ENCODE measurements around the gene PLA1A. TPM values are rescaled to one million over a fixed set of nuclear protein-coding genes. Genes with fewer than 3 reads are reported as not detected.

PLA1A gene
- total and polyA plus RNA-seq, 2 of the 4 experiments (the other 2 are of a cell fraction) = not detected

GRCh38 chr3:119626196-119626595, 28.5 kb downstream of the PLA1A start:
- CTCF ChIA-PET = interaction anchor here (0.9 kb wide), 1 partner anchor 94 kb away, joined by 5 read pairs; no protein-coding TSS in a partner anchor
- TF ChIP-seq RAD21 (IDR thresholded peaks at IDR 0.05; ENCODE audit: low read length) = no peak
- no peak for TF ChIP-seq BHLHE40 (IDR thresholded peaks at IDR 0.05; ENCODE audit: low read depth, low read length)
- TF ChIP-seq CHD1 (IDR thresholded peaks at IDR 0.05; ENCODE audit: low read depth, low read length) = no peak
- TF ChIP-seq CTCF (conservative IDR thresholded peaks at IDR 0.05; ENCODE audit: low read depth, low read length) = no peak
- TF ChIP-seq ELK1 (IDR thresholded peaks at IDR 0.05; ENCODE audit: borderline replicate concordance, low read depth, low read length) = no peak
- no peak for TF ChIP-seq POLR2A (IDR thresholded peaks at IDR 0.05; ENCODE audit: low read depth, low read length)
- TF ChIP-seq USF2 (IDR thresholded peaks at IDR 0.05; ENCODE audit: low read depth, low read length) = no peak
- TF ChIP-seq MAFK (IDR thresholded peaks at IDR 0.05; ENCODE audit: low read depth, low read length) = no peak
- TF ChIP-seq NFE2L2 (IDR thresholded peaks at IDR 0.05; ENCODE audit: low read depth, low read length) = no peak
- no peak for TF ChIP-seq SMC3 (IDR thresholded peaks at IDR 0.05; ENCODE audit: low read depth, low read length)
- TF ChIP-seq FOS (IDR thresholded peaks at IDR 0.05; ENCODE audit: low read depth, low read length) = no peak
- TF ChIP-seq MAZ (IDR thresholded peaks at IDR 0.05; ENCODE audit: borderline replicate concordance, low read depth, low read length) = no peak
- no peak for TF ChIP-seq RCOR1 (IDR thresholded peaks at IDR 0.05; ENCODE audit: insufficient replicate concordance, low read length)
- TF ChIP-seq RFX5 (IDR thresholded peaks at IDR 0.05; ENCODE audit: low read depth, low read length) = no peak
- POLR2A ChIA-PET (ENCODE audit: unreplicated experiment) = no interaction called here

More at GRCh38 chr3:119626196-119626595, 28.5 kb downstream of the PLA1A start:
- H4K8ac ChIP-seq (ENCODE audit: low read depth in 2 of 2, low read length in 2 of 2) = no peak overlapping the region
- in situ Hi-C loops (cut with MboI; ENCODE audit: low sequenced_read_pairs) (no loop called here), dilution Hi-C loops (cut with HindIII; ENCODE audit: low sequenced_read_pairs, unreplicated experiment) (no loop called here), intact Hi-C loops (cut with micrococcal nuclease) (no loop called here)
- no peaks in the 10 kb centered on the region; the same call in 1 of the 2 replicates for H3K9me3 ChIP-seq (ENCODE audit: control insufficient read depth, insufficient read depth, low read length)
- no CpG with 5 or more reads among the region's 1 CpG for WGBS, 2 experiments (ENCODE audit: extremely low coverage in 2 of 2, insufficient read length in 1 of 2)
- H2AK5ac ChIP-seq (ENCODE audit: low read depth, low read length) = no peak overlapping the region
- no peak overlapping the region for H3K56ac ChIP-seq (ENCODE audit: extremely low read depth, insufficient read depth, low read length)
- no peak overlapping the region for H2BK20ac ChIP-seq (ENCODE audit: low read depth, low read length)
- DNase-seq (no peak), ATAC-seq (ENCODE audit: low read depth) (no peak)
- no peak overlapping the region for H3K4me3 ChIP-seq (ENCODE audit: insufficient read depth, low read depth, low read length)
- H3K79me1 ChIP-seq (ENCODE audit: low read depth in 1 of 2, low read length in 2 of 2) = no peaks in the 10 kb centered on the region
- no peak overlapping the region for H2AFZ ChIP-seq (replicated peaks; ENCODE audit: low read length, poor library complexity)
- H3K4ac ChIP-seq (ENCODE audit: low read depth, low read length) = no peak overlapping the region
- no peak overlapping the region for H2BK15ac ChIP-seq (ENCODE audit: low read depth, low read length)
- H3K27ac ChIP-seq (ENCODE audit: insufficient read depth, low read length) = no peak overlapping the region
- H2AK9ac ChIP-seq (replicated peaks; ENCODE audit: low read depth, low read length, poor library complexity) = no peak overlapping the region
- peaks cover 5% of the 10 kb centered on the region; the same call in 1 of the 2 replicates for H3K27me3 ChIP-seq (ENCODE audit: control insufficient read depth, insufficient read depth, low read length)
- H3K23ac ChIP-seq (ENCODE audit: low read depth, low read length) = no peak overlapping the region
- H2BK120ac ChIP-seq (ENCODE audit: low read depth, low read length) = no peak overlapping the region
- H3K4me1 ChIP-seq (ENCODE audit: control insufficient read depth, insufficient read depth, low read length) = peaks cover 8% of the 10 kb centered on the region
- no peak overlapping the region for H4K91ac ChIP-seq (ENCODE audit: insufficient read depth, low read depth, low read length)
- H3K9me1 ChIP-seq (ENCODE audit: insufficient read depth, low read length) = no peaks in the 10 kb centered on the region
- no peak overlapping the region for H2BK5ac ChIP-seq (ENCODE audit: low read depth, low read length, poor library complexity, severe bottlenecking)
- H4K20me1 ChIP-seq (ENCODE audit: insufficient read depth, low read length) = no peaks in the 10 kb centered on the region
- H3K14ac ChIP-seq (replicated peaks; ENCODE audit: low read depth, low read length) = no peak overlapping the region
- no peak overlapping the region for H4K5ac ChIP-seq (ENCODE audit: low read depth, low read length)
- H3K4me2 ChIP-seq (ENCODE audit: low read depth, low read length) = no peak overlapping the region
- H3K36me3 ChIP-seq (ENCODE audit: control insufficient read depth, insufficient read depth, low read length) = no peaks in the 10 kb centered on the region
- H3K9ac ChIP-seq (ENCODE audit: low read depth, low read length) = no peak overlapping the region
- no peak overlapping the region for H3K18ac ChIP-seq (ENCODE audit: low read depth, low read length)
- BruUV-seq (replicated peaks) = no TSS peak

Data from IMR-90 (cell line).